ENCODE data around the gene GFI1.
"Not testable (repeated sequence)": the region's sequence is repeated elsewhere in the genome, so short reads cannot be mapped to it uniquely, and the experiment has no call there.

GFI1 gene

GRCh38 chr1:92464588-92465255 lies 22.0 kb downstream of the GFI1 start:
- DNase-seq = no peak

DNA sequence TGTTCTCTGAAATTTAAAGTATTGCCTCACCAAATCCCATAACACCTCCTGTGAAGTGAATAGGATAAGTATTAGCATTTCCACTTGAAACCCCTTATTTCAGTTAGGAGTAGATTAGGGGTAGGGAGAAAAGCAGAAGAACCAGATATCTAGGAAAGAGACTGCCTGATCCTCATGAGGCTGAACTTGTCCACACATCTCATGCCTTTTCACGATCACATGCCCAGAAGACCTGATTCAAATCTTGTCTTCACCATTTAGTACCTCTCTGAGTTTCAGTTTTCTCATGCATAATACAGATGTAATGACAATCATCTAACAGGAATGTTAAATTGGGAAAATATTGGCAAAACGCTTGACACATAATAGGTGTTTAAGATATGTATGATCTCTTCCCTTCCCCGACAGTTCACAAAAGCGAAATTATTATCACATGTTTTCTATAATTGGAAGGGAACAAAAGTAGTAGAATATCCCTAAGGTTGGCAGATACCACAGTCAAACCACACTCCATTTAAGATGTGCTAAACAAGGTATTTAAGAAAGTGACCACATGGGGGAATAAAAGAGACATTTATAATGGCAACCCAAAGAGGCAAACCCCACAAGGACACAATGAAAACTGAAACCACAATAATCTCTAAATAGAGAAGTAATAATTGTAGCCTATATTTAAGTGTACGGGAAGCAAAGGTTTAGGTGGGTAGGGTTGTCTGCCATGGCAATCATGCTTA lies 25.2 kb downstream of the GFI1 start:
- peak; percentile 53 for DNase-seq

DNA sequence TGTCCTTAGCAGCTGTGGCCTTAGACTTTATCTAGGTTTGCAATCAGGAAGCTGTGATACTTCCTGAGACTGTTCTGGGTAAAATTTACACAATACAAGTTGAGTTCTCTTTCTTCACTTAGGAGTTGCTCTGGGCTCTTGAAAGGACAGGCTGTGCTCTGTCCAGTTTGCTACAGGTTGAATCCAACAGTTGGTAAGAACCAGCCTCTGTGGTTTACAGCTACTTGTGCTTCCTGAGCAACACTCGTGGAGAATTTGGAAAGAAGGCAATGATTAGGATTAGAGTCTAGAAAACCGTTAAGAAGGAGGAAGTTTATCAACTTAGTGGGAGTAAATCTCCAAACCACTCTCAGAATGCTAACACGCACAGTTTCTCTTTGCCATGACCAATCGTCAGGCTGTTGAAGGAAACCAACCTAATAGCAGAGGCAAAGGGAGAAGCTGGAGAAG lies 26.8 kb downstream of the GFI1 start:
- peak; percentile 47 for DNase-seq

- DNase-seq = no peak
These were observed 28.6 kb downstream of the GFI1 start for GRCh38 chr1:92458146-92458545.

DNA sequence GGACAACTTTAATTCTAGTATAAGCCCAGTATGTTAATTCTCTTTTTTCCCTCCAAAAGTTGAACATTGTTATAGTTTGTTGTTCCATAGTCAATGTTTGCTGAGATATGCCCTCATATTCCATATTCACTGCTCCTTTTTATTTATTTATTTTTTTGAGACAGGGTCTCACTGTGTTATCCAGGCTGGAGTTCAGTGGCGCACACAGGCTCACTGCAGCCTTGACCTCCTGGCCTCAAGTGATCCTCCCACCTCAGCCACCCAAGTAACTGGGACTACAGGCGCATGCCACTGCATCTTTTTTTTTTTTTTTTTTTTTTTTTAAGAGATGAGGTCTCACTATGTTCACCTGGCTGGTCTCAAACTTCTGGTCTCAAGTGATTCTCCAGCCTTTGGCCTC lies 38.7 kb downstream of the GFI1 start:
- no peak for DNase-seq

DNA sequence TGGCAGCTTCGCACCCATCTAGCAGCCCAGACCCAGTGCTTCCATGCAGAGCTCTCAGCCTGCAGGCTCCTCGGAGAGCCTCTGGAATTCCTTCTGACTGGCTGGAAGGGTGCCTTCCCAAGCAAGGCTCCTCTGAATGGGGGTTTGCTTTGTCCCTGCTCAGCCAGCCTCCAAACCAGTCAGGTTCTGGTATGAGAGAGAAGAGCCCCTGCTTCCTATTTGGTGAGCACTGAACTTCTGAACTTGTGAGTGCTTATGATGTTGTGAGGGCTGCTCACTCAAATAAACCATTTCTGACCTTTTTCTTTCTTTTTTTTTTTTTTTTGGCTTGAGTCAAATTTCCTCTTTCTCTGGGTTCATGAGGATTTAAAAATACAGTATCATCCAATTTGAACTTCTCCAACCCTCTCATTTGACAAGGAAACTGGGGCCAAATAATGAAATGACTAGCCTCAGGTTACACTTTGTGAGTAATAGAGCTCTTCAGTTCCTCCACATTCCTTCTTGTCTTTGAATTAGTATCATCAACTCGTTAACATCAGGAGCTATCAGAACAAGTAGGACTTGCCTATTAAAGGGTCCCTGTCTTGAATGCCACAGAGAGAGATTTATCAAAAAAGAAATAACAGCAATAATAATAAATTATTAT lies 39.6 kb downstream of the GFI1 start:
- DNase-seq = peak; percentile 0

GRCh38 chr1:92446546-92446945 lies 40.2 kb downstream of the GFI1 start:
- peak; percentile 88 for DNase-seq

DNA sequence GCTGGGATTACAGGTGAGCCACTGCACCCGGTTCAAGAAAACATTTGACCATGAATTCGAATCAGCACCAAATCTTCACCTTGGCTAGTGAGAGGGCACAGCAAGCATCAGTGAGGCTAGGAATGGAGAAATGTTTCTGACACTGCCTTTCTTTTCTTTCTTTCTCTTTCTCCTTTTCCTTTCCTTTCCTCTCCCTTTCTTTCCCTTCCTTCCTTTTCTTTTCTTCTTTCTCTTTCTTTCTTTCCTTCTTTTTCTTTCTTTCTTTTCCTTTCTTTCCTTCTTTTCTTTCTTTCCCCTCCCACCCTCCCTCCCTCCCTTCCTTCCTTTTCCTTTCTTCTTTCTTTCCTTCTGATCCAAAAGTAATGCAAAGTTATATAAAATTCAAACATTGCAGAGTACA lies 40.9 kb downstream of the GFI1 start:
- DNase-seq = no peak

GRCh38 chr1:92444351-92444750 lies 42.4 kb downstream of the GFI1 start:
- DNase-seq = peak; percentile 0

GRCh38 chr1:92443893-92444292 lies 42.8 kb downstream of the GFI1 start:
- no peak for DNase-seq

GRCh38 chr1:92442351-92442750 lies 44.4 kb downstream of the GFI1 start:
- DNase-seq = no peak

DNA sequence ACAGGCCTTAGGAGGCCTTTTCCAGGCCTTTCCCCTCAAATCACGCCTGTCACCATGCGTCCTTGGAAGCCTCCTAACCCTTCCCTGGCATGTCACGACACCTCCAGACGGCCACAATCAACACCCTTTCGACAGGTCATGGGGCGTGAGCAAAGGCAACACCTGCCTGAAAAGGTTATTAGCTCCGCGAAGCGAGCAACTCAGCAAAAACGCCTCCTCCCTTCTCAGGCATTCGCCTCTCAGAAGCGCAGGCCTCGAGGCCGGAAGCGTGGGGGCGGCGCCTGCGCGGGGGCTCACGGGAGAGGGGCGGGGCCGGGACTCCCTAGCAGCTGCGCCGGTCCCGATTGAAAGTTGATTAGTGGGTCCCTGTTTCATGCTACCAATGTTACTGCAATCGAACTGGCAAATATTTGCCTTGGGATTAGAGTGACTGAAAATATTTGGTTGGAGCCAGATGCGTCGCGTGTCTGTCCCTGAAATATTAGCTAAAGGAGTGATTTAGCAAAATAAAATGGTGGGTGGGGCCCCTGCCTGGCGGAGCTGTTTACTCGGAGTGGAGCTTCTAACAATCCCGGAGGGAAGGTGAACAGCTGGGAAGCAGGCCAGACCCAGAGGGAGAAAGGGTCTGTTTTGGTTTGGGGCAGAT lies 44.9 kb downstream of the GFI1 start:
- DNase-seq = peak; percentile 0

DNA sequence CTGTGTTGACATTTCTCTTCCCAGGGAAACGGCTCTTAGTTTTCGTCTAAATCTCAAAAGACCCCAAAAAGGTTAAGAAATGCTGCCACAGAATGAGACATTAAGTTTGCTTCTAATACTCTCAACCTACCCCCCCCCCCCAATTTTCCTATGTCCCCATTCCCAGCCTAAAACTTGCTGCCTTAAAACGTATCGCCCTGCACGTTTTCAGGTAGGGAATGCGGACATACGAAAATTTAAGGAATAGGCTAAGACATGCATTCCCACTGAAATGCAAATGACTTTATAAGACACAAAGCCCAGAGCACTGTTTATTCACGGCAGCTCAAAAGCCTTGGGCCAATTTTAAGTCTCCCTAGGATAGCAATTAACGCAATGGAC lies 45.4 kb downstream of the GFI1 start:
- no peak for DNase-seq

- DNase-seq = no peak
These were observed 47.4 kb downstream of the GFI1 start for GRCh38 chr1:92439291-92439690.

GRCh38 chr1:92434572-92434971 lies 52.2 kb downstream of the GFI1 start:
- not testable (repeated sequence) for DNase-seq

- DNase-seq = no peak
These were observed 56.7 kb downstream of the GFI1 start for GRCh38 chr1:92430030-92430429.

DNA sequence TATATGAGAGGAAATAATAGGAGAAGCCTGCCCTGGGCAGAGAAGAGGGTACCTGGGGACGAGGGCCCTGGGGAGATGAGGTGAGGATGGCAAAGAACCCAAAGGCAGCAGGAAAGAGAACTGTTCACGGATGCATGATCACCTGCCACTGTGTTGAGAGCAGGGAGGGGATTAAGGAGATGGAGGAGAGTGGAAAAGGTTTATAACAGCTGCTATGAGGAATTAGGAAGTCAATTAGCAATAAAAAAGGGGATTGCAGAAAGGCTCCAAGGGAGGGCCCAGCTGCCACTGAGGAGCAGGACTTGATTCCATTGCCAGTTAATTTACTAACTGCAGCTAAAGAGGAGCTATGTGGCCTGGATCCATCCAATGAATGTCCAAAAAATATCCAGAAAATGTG lies 61.1 kb downstream of the GFI1 start:
- DNase-seq = no peak
